GM12874 (cell line): ENCODE data around the gene SH2D3A.

Experiments
- CTCF ChIP-seq: IDR thresholded peaks from 2 replicates; pipeline ENCODE4 v1.5.1; 2011; ENCODE audit warnings: low read depth, mild to moderate bottlenecking, control low read depth, low read length, moderate library complexity; ENCODE audit not compliant: insufficient read depth

Gene SH2D3A

GRCh38 chr19:6807291-6807690, 40.1 kb upstream of the SH2D3A start:
- no peak for TF ChIP-seq CTCF

DNA sequence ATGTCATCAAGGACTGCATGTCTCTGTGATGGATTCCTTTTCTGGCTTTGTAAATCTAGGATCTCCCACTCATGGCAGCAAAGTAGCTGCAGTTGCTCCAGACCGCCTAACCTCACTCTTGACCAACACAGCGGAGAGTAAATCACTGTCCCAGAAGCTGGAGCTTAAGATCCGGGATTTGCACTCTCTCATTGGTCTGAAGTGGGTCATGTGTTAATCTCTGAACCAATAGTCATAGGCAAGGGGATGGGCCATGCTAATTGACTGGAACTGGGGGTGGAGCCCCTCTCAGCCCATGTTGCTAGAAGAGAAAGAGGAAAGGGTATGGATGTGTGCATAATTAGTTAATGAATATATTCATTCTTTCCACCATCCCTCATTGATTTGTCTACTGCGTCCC, 39.3 kb upstream of the SH2D3A start:
- TF ChIP-seq CTCF = no peak

- TF ChIP-seq CTCF = no peak
Observed at GRCh38 chr19:6803036-6803404, 35.8 kb upstream of the SH2D3A start.

- TF ChIP-seq CTCF = 0 out of 2 replicates have a peak, but pooled peaks have one; percentile 13
Observed at GRCh38 chr19:6802336-6803035, 35.3 kb upstream of the SH2D3A start.

DNA sequence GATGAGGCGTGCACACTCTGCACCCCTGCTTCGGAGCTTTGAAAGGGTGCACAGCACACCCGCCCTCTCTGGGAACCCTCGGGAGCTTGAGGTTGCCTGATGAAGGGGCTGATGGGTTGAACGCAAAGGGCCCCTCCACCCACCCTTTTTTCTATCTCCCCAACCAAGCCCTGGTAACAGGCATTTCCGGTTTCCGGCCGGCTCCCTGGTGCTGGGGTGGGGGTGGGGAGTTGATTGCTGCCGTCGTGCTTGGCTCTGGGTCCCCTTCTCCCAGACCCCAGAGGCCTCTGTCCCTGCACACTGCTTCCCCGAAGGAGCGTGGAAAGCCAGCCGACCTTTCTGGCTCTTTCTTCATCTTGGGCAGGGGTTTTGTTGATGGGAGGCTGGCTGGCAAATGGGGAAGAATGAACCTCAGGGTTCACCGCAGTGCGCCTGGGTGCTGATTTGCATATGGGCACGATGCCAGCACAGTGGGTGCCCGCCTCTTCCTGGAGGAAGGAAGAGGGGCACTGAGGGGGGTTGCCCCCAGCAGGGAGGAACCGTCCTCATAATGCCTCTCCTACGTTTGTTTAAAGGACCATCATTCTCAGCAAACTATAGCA, 34.4 kb upstream of the SH2D3A start:
- TF ChIP-seq CTCF = no peak

- no peak for TF ChIP-seq CTCF
Observed at GRCh38 chr19:6800991-6801484, 33.8 kb upstream of the SH2D3A start.

DNA sequence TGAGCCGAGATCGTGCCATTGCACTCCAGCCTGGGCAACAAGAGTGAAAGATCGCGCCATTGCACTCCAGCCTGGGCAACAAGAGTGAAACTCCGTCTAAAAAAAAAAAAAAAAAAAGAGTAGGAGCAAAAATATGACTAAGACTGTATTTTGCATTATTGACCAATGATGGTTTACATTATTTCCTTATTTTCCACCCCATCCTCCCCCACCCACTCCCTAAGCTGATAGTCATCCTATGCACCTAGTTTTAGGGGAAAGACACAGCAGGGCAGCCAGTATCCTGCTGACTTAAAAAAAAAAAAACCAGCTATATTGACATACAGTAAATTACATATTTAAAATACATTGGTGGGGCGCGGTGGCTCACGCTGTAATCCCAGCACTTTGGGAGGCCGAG, 30.4 kb upstream of the SH2D3A start:
- TF ChIP-seq CTCF = no peak
